IMR-90 (cell line): ENCODE results near the gene CRYZL1. TPM values are rescaled to one million over a fixed set of nuclear protein-coding genes. Genes with fewer than 3 reads are reported as not detected.

Source experiments
- ATAC-seq: fragments of 200-7000 bp; cut with Tn5 transposase; 2 replicates; pipeline ENCODE4 v1.9.1; 2020; ENCODE audit warnings: low read depth, mild to moderate bottlenecking, moderate library complexity
- BruUV-seq: library from RNA; stranded (reverse); fragments of 400-500 nt; replicated peaks from 2 replicates; lab custom pipeline; 2021; lab: Mats Ljungman, UMichigan
- CTCF ChIA-PET: fragments of 300-600 bp; formaldehyde crosslinking; extraction: SDS; loops from one replicate; lab custom pipeline; 2021; ENCODE audit warnings: antibody characterized with exemption; lab: Yijun Ruan, JAX
- POLR2A ChIA-PET: fragments of 300-600 bp; sonication (Branson Sonifier 250); formaldehyde crosslinking; loops from one replicate; lab custom pipeline; 2022; ENCODE audit warnings: antibody characterized with exemption; ENCODE audit not compliant: unreplicated experiment; lab: Charles Lee
- DNase-seq: peaks from one replicate; pipeline ENCODE4 v3.0.0; 2013
- H2AFZ ChIP-seq: replicated peaks from 2 replicates; pipeline ENCODE3; 2013; ENCODE audit warnings: low read length, mild to moderate bottlenecking; ENCODE audit not compliant: poor library complexity
- H2AK5ac ChIP-seq: 2 replicates; pipeline ENCODE4 v1.6.1; 2013; ENCODE audit warnings: low read depth, low read length, inconsistent platforms
- H2AK9ac ChIP-seq: replicated peaks from 2 replicates; pipeline ENCODE3; 2013; ENCODE audit warnings: mild to moderate bottlenecking, low read depth, low read length, moderate library complexity; ENCODE audit not compliant: poor library complexity
- H2BK120ac ChIP-seq: 2 replicates; pipeline ENCODE4 v1.6.1; 2013; ENCODE audit warnings: low read depth, low read length, inconsistent platforms
- H2BK15ac ChIP-seq: 3 replicates; pipeline ENCODE4 v1.6.1; 2013; ENCODE audit warnings: low read depth, low read length, inconsistent platforms
- H2BK20ac ChIP-seq: 2 replicates; pipeline ENCODE4 v1.6.1; 2013; ENCODE audit warnings: low read depth, mild to moderate bottlenecking, inconsistent platforms, low read length, moderate library complexity
- H2BK5ac ChIP-seq: 2 replicates; pipeline ENCODE4 v1.6.1; 2013; ENCODE audit warnings: mild to moderate bottlenecking, low read depth, low read length, inconsistent platforms; ENCODE audit not compliant: poor library complexity, severe bottlenecking
- H3K14ac ChIP-seq: replicated peaks from 2 replicates; pipeline ENCODE4 v1.6.1; 2013; ENCODE audit warnings: low read depth, low read length, inconsistent platforms
- H3K18ac ChIP-seq: 2 replicates; pipeline ENCODE4 v1.6.1; 2013; ENCODE audit warnings: low read depth, low read length, control low read depth
- H3K23ac ChIP-seq: 2 replicates; pipeline ENCODE4 v1.6.1; 2013; ENCODE audit warnings: low read depth, low read length, inconsistent platforms
- H3K27ac ChIP-seq: 2 replicates; pipeline ENCODE4 v1.5.1; 2013; ENCODE audit warnings: mild to moderate bottlenecking, control low read depth, low read length; ENCODE audit not compliant: insufficient read depth
- H3K27me3 ChIP-seq: 2 replicates; pipeline ENCODE4 v1.6.1; 2013; ENCODE audit warnings: low read length; ENCODE audit not compliant: control insufficient read depth, insufficient read depth
- H3K36me3 ChIP-seq: 2 replicates; pipeline ENCODE4 v1.6.1; 2013; ENCODE audit warnings: low read length, mixed read lengths; ENCODE audit not compliant: control insufficient read depth, insufficient read depth
- H3K4ac ChIP-seq: 2 replicates; pipeline ENCODE4 v1.6.1; 2013; ENCODE audit warnings: low read depth, low read length, inconsistent platforms
- H3K4me1 ChIP-seq: 2 replicates; pipeline ENCODE4 v1.6.1; 2013; ENCODE audit warnings: low read length, mixed read lengths; ENCODE audit not compliant: control insufficient read depth, insufficient read depth
- H3K4me2 ChIP-seq: 2 replicates; pipeline ENCODE4 v1.6.1; 2013; ENCODE audit warnings: low read depth, mild to moderate bottlenecking, control low read depth, low read length, moderate library complexity
- H3K4me3 ChIP-seq: 2 replicates; pipeline ENCODE4 v1.5.1; 2013; ENCODE audit warnings: low read depth, mild to moderate bottlenecking, control low read depth, low read length, moderate library complexity; ENCODE audit not compliant: insufficient read depth
- H3K56ac ChIP-seq: 2 replicates; pipeline ENCODE4 v1.6.1; 2013; ENCODE audit warnings: low read length, inconsistent platforms; ENCODE audit not compliant: insufficient read depth; ENCODE audit errors: extremely low read depth
- H3K79me1 ChIP-seq, 2 experiments: 2 replicates each; pipeline ENCODE4 v1.6.1; 2013; ENCODE audit warnings: low read length in 2 of 2, inconsistent platforms in 1 of 2, low read depth in 1 of 2
- H3K9ac ChIP-seq: 2 replicates; pipeline ENCODE4 v1.6.1; 2013; ENCODE audit warnings: low read depth, low read length, control low read depth
- H3K9me1 ChIP-seq: 2 replicates; pipeline ENCODE4 v1.6.1; 2013; ENCODE audit warnings: low read length, inconsistent platforms; ENCODE audit not compliant: insufficient read depth
- H3K9me3 ChIP-seq: 2 replicates; pipeline ENCODE4 v1.6.1; 2013; ENCODE audit warnings: low read length; ENCODE audit not compliant: control insufficient read depth, insufficient read depth
- H4K20me1 ChIP-seq: 2 replicates; pipeline ENCODE4 v1.6.1; 2013; ENCODE audit warnings: low read length, inconsistent platforms; ENCODE audit not compliant: insufficient read depth
- H4K5ac ChIP-seq: 2 replicates; pipeline ENCODE4 v1.6.1; 2013; ENCODE audit warnings: mild to moderate bottlenecking, low read depth, low read length, control low read depth
- H4K8ac ChIP-seq, 2 experiments: 2 replicates each; pipeline ENCODE4 v1.6.1; 2013; ENCODE audit warnings: low read depth in 2 of 2, low read length in 2 of 2, control low read depth in 1 of 2, inconsistent platforms in 1 of 2
- H4K91ac ChIP-seq: 2 replicates; pipeline ENCODE4 v1.6.1; 2013; ENCODE audit warnings: low read depth, low read length, inconsistent platforms; ENCODE audit not compliant: insufficient read depth
- BHLHE40 ChIP-seq: fragments of 150-350 bp; IDR thresholded peaks from 2 replicates; pipeline ENCODE4 v1.6.1; 2016; ENCODE audit warnings: mild to moderate bottlenecking, low read depth, low read length
- FOS ChIP-seq: fragments of 150-350 bp; IDR thresholded peaks from 2 replicates; pipeline ENCODE4 v1.6.1; 2016; ENCODE audit warnings: low read depth, low read length
- MXI1 ChIP-seq: IDR thresholded peaks from 2 replicates; pipeline ENCODE4 v1.6.1; 2012; ENCODE audit warnings: low read depth, mild to moderate bottlenecking, low read length, moderate library complexity, borderline replicate concordance
- POLR2A ChIP-seq: IDR thresholded peaks from 2 replicates; pipeline ENCODE4 v1.6.1; 2012; ENCODE audit warnings: mild to moderate bottlenecking, low read depth, low read length
- RFX5 ChIP-seq: IDR thresholded peaks from 2 replicates; pipeline ENCODE4 v1.8.0; 2012; ENCODE audit warnings: low read depth, mild to moderate bottlenecking, low read length, moderate library complexity
- SMC3 ChIP-seq: fragments of 150-350 bp; IDR thresholded peaks from 2 replicates; pipeline ENCODE4 v1.6.1; 2016; ENCODE audit warnings: low read depth, mild to moderate bottlenecking, antibody characterized with exemption, low read length, moderate library complexity
- WGBS, 2 experiments: methylation state at CpG; one replicate each; pipeline versions ENCODE4 v1.1.5 to v1.1.7; 2013; ENCODE audit warnings: missing lambda C conversion rate in 2 of 2; ENCODE audit not compliant: insufficient read length in 1 of 2; ENCODE audit errors: extremely low coverage in 2 of 2; 5-methylcytosine and 5-hydroxymethylcytosine counted together
- dilution Hi-C: fragments of 300-500 bp; cut with HindIII; formaldehyde crosslinking; loops from one replicate; pipeline ENCODE4 v1.14.3; 2018; ENCODE audit warnings: low sequenced_read_pairs; ENCODE audit not compliant: unreplicated experiment
- in situ Hi-C: fragments of 300-500 bp; cut with MboI; formaldehyde crosslinking; loops from 3 replicates; pipeline ENCODE4 v1.14.3; 2019; ENCODE audit warnings: low sequenced_read_pairs, inconsistent platforms, mixed read lengths
- intact Hi-C: fragments of 100-400 bp; cut with micrococcal nuclease; formaldehyde crosslinking; loops from 2 replicates; pipeline ENCODE4 v1.10.0; 2022
- polyA plus RNA-seq, 3 experiments: library from polyadenylated mRNA; depleted of rRNA; stranded (reverse); fragments of >200 nt; gene quantifications; 2 replicates each; pipeline ENCODE4 v1.2.3, GENCODE V29; 2012; ENCODE audit warnings: low replicate concordance in 1 of 3
- total RNA-seq: library from RNA; depleted of rRNA; stranded (reverse); fragments of >200 nt; gene quantifications from 2 replicates; pipeline ENCODE4 v1.2.3, GENCODE V29; 2012
- TF ChIP-seq, protein P1 (sequence below): fragments of 150-350 bp; IDR thresholded peaks from 2 replicates; pipeline ENCODE4 v1.6.1; 2016; ENCODE audit warnings: low read depth, mild to moderate bottlenecking, low read length, moderate library complexity, borderline replicate concordance
- TF ChIP-seq, protein P2 (sequence below): conservative IDR thresholded peaks from 2 replicates; pipeline ENCODE4 v1.5.1; 2012; ENCODE audit warnings: mild to moderate bottlenecking, low read depth, low read length, improper control_type of control experiment

Gene CRYZL1
- total and polyA plus RNA-seq, 2 of the 4 experiments (the other 2 are of a cell fraction), result 19.9 to 28.5 TPM

DNA sequence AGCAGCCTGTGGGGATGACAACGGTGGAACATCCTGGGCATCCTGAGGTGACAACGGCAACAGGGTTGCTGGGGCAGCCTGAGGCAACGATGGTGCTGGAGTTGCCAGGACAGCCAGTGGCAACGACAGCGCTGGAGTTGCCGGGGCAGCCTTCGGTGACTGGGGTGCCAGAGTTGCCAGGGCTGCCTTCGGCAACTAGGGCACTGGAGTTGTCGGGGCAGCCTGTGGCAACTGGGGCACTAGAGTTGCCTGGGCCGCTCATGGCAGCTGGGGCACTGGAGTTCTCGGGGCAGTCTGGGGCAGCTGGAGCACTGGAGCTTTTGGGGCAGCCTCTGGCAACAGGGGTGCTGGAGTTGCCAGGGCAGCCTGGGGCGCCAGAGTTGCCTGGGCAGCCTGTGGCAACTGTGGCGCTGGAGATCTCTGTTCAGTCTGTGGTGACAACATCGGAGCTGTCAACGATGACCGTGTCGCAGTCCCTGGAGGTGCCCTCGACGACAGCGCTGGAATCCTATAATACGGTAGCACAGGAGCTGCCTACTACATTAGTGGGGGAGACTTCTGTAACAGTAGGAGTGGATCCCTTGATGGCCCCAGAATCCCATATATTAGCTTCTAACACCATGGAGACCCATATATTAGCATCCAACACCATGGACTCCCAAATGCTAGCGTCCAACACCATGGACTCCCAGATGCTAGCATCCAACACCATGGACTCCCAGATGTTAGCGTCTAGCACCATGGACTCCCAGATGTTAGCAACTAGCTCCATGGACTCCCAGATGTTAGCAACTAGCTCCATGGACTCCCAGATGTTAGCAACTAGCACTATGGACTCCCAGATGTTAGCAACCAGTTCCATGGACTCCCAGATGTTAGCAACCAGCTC lies 90.5 kb downstream of the CRYZL1 start (continued):
- TF ChIP-seq RFX5, result no peak

- no peak overlapping the region for H3K27ac ChIP-seq
- WGBS, 2 experiments, result 99% methylated on average over 14 of the region's 19 CpGs; no CpG with 5 or more reads in 1 of the 2 experiments
- no peak overlapping the region for H4K91ac ChIP-seq
- H3K4me3 ChIP-seq, result no peak overlapping the region
- H3K36me3 ChIP-seq, result peaks cover 63% of the 10 kb centered on the region
- dilution Hi-C loops, result no loop called here
- no peak overlapping the region for H2AFZ ChIP-seq
- H2AK5ac ChIP-seq, result no peak overlapping the region
- no peaks in the 10 kb centered on the region for H3K9me3 ChIP-seq
- DNase-seq (no peak), ATAC-seq (no peak)
- ChIA-PET CTCF (no interaction called here), POLR2A (no interaction called here)
- H3K4ac ChIP-seq, result no peak overlapping the region
- H3K79me1 ChIP-seq, result peaks cover 32 to 62% of the 10 kb centered on the region in 2 experiments
- H4K5ac ChIP-seq, result no peak overlapping the region
- H3K18ac ChIP-seq, result no peak overlapping the region
- no peak overlapping the region for H3K9ac ChIP-seq
- H2BK20ac ChIP-seq, result no peak overlapping the region
- H2BK15ac ChIP-seq, result no peak overlapping the region
- H3K4me2 ChIP-seq, result no peak overlapping the region
- H2BK120ac ChIP-seq, result no peak overlapping the region
- TF ChIP-seq FOS (no peak), MXI1 (no peak), SMC3 (no peak), POLR2A (no peak), BHLHE40 (no peak)
- TF ChIP-seq, protein P1, sequence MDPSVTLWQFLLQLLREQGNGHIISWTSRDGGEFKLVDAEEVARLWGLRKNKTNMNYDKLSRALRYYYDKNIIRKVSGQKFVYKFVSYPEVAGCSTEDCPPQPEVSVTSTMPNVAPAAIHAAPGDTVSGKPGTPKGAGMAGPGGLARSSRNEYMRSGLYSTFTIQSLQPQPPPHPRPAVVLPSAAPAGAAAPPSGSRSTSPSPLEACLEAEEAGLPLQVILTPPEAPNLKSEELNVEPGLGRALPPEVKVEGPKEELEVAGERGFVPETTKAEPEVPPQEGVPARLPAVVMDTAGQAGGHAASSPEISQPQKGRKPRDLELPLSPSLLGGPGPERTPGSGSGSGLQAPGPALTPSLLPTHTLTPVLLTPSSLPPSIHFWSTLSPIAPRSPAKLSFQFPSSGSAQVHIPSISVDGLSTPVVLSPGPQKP, result no peak
- TF ChIP-seq, protein P2, sequence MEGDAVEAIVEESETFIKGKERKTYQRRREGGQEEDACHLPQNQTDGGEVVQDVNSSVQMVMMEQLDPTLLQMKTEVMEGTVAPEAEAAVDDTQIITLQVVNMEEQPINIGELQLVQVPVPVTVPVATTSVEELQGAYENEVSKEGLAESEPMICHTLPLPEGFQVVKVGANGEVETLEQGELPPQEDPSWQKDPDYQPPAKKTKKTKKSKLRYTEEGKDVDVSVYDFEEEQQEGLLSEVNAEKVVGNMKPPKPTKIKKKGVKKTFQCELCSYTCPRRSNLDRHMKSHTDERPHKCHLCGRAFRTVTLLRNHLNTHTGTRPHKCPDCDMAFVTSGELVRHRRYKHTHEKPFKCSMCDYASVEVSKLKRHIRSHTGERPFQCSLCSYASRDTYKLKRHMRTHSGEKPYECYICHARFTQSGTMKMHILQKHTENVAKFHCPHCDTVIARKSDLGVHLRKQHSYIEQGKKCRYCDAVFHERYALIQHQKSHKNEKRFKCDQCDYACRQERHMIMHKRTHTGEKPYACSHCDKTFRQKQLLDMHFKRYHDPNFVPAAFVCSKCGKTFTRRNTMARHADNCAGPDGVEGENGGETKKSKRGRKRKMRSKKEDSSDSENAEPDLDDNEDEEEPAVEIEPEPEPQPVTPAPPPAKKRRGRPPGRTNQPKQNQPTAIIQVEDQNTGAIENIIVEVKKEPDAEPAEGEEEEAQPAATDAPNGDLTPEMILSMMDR, result no peak
- no peak overlapping the region for H2BK5ac ChIP-seq
- intact Hi-C loops, result no loop called here
- in situ Hi-C loops, result no loop called here
- H3K14ac ChIP-seq, result no peak overlapping the region
- no peaks in the 10 kb centered on the region for H3K4me1 ChIP-seq
- H3K9me1 ChIP-seq, result peaks cover 19% of the 10 kb centered on the region
- no peak overlapping the region for H2AK9ac ChIP-seq
- H4K8ac ChIP-seq, result no peak overlapping the region
- no peak overlapping the region for H3K23ac ChIP-seq
- H3K56ac ChIP-seq, result no peak overlapping the region
- BruUV-seq, result no TSS peak
- H4K20me1 ChIP-seq, result peaks cover 85% of the 10 kb centered on the region
- no peaks in the 10 kb centered on the region for H3K27me3 ChIP-seq
Measured at GRCh38 chr21:33549848-33550771, 91.4 kb downstream of the CRYZL1 start.
